HEK293 (cell line): Measurements from ENCODE around the gene NLGN1.
A peak's percentile ranks its signal among the peaks of the same experiment; 100 is the strongest.

Source experiments
- CTCF ChIA-PET: fragments of 350-600 bp; formaldehyde crosslinking; extraction: SDS; loops from one replicate; lab custom pipeline; 2021; ENCODE audit warnings: antibody characterized with exemption; lab: Yijun Ruan, JAX
- POLR2A ChIA-PET: fragments of 300-600 bp; formaldehyde crosslinking; extraction: SDS; loops from one replicate; lab custom pipeline; 2020; ENCODE audit warnings: antibody characterized with exemption, inconsistent platforms; lab: Yijun Ruan, JAX
- H3K27ac ChIP-seq: fragments of 200-500 bp; sonication (Bioruptor generic); 2 replicates; pipeline ENCODE4 v1.5.1; 2014; ENCODE audit warnings: low read depth, low read length, control low read depth, inconsistent platforms; ENCODE audit errors: extremely low read depth
- H3K36me3 ChIP-seq, 2 experiments: fragments of 200-500 bp in 1 of 2; sonication (Bioruptor generic) in 1 of 2; 1 replicate in 1 of 2; 2 replicates in 1 of 2; pipeline ENCODE4 v1.5.1; 2014 to 2017; ENCODE audit warnings: inconsistent platforms in 2 of 2, low read length in 2 of 2; ENCODE audit not compliant: control insufficient read depth in 2 of 2, insufficient read depth in 1 of 2
- H3K4me1 ChIP-seq: fragments of 200-500 bp; sonication (Bioruptor generic); 2 replicates; pipeline ENCODE4 v1.5.1; 2014; ENCODE audit warnings: mild to moderate bottlenecking, low read length, inconsistent platforms; ENCODE audit not compliant: control insufficient read depth, insufficient read depth
- H3K4me3 ChIP-seq: 2 replicates; pipeline ENCODE4 v1.5.1; 2011; ENCODE audit warnings: low read depth, mild to moderate bottlenecking, control low read depth, low read length, moderate library complexity
- H3K9me3 ChIP-seq: fragments of 200-500 bp; sonication (Bioruptor generic); 2 replicates; pipeline ENCODE4 v1.5.1; 2014; ENCODE audit warnings: low read depth, low read length, inconsistent platforms; ENCODE audit not compliant: control insufficient read depth, insufficient read depth
- KLF8 ChIP-seq: fragments of 450-650 bp; formaldehyde crosslinking; IDR thresholded peaks from 2 replicates; pipeline ENCODE4 v1.5.1; 2016; ENCODE audit warnings: missing biosample characterization, missing genetic modification characterization
- PRDM1 ChIP-seq: fragments of 450-650 bp; formaldehyde crosslinking; IDR thresholded peaks from 2 replicates; pipeline ENCODE4; 2016; ENCODE audit warnings: missing biosample characterization, missing genetic modification characterization
- PRDM2 ChIP-seq: fragments of 450-650 bp; formaldehyde crosslinking; IDR thresholded peaks from 2 replicates; pipeline ENCODE4 v1.5.1; 2016; ENCODE audit warnings: missing biosample characterization, missing genetic modification characterization, borderline replicate concordance
- TRIM28 ChIP-seq: IDR thresholded peaks from 2 replicates; pipeline ENCODE4 v1.6.1; 2011; ENCODE audit warnings: low read length, control low read depth, borderline replicate concordance
- ZNF112 ChIP-seq: fragments of 450-650 bp; formaldehyde crosslinking; IDR thresholded peaks from 2 replicates; pipeline ENCODE4 v1.5.0; 2017; ENCODE audit warnings: missing biosample characterization, missing genetic modification characterization
- ZNF146 ChIP-seq: fragments of 450-650 bp; formaldehyde crosslinking; IDR thresholded peaks from 2 replicates; pipeline ENCODE4 v1.5.1; 2016; ENCODE audit warnings: missing biosample characterization, missing genetic modification characterization
- ZNF184 ChIP-seq: fragments of 450-650 bp; IDR thresholded peaks from 2 replicates; pipeline ENCODE4 v1.5.1; 2018; ENCODE audit warnings: missing biosample characterization, mild to moderate bottlenecking, missing genetic modification characterization
- ZNF239 ChIP-seq: fragments of 450-650 bp; formaldehyde crosslinking; IDR thresholded peaks from 2 replicates; pipeline ENCODE4 v1.5.1; 2016; ENCODE audit warnings: missing biosample characterization, missing genetic modification characterization
- ZNF292 ChIP-seq: fragments of 450-650 bp; formaldehyde crosslinking; IDR thresholded peaks from 2 replicates; pipeline ENCODE4 v1.5.1; 2016; ENCODE audit warnings: low read depth, missing biosample characterization, missing genetic modification characterization, borderline replicate concordance
- ZNF350 ChIP-seq: fragments of 450-650 bp; formaldehyde crosslinking; IDR thresholded peaks from 2 replicates; pipeline ENCODE4 v1.5.0; 2017; ENCODE audit warnings: missing biosample characterization, mild to moderate bottlenecking, missing genetic modification characterization
- ZNF398 ChIP-seq: fragments of 450-650 bp; formaldehyde crosslinking; IDR thresholded peaks from 2 replicates; pipeline ENCODE4 v1.5.1; 2017; ENCODE audit warnings: missing biosample characterization, missing genetic modification characterization
- ZNF514 ChIP-seq: fragments of 450-650 bp; formaldehyde crosslinking; IDR thresholded peaks from 2 replicates; pipeline ENCODE4 v1.5.1; 2016; ENCODE audit warnings: missing biosample characterization, missing genetic modification characterization
- ZNF544 ChIP-seq: fragments of 450-650 bp; formaldehyde crosslinking; IDR thresholded peaks from 2 replicates; pipeline ENCODE4 v1.5.0; 2017; ENCODE audit warnings: missing biosample characterization, missing genetic modification characterization
- ZNF548 ChIP-seq: fragments of 450-650 bp; formaldehyde crosslinking; IDR thresholded peaks from 2 replicates; pipeline ENCODE4 v1.5.1; 2016; ENCODE audit warnings: missing biosample characterization, missing genetic modification characterization
- ZNF560 ChIP-seq: fragments of 450-650 bp; formaldehyde crosslinking; IDR thresholded peaks from 2 replicates; pipeline ENCODE4 v1.5.1; 2017; ENCODE audit warnings: missing biosample characterization, missing genetic modification characterization, borderline replicate concordance
- ZNF621 ChIP-seq: fragments of 450-650 bp; formaldehyde crosslinking; IDR thresholded peaks from 2 replicates; pipeline ENCODE4 v1.5.1; 2017; ENCODE audit warnings: missing biosample characterization, missing genetic modification characterization
- ZNF624 ChIP-seq: fragments of 450-650 bp; formaldehyde crosslinking; IDR thresholded peaks from 2 replicates; pipeline ENCODE4 v1.5.1; 2017; ENCODE audit warnings: missing biosample characterization, missing genetic modification characterization
- ZSCAN30 ChIP-seq: fragments of 450-650 bp; IDR thresholded peaks from 2 replicates; pipeline ENCODE4 v1.5.1; 2018; ENCODE audit warnings: missing biosample characterization, mild to moderate bottlenecking, missing genetic modification characterization, moderate library complexity
- TF ChIP-seq, protein P1 (sequence below): fragments of 450-650 bp; formaldehyde crosslinking; IDR thresholded peaks from 2 replicates; pipeline ENCODE4 v1.5.1; 2016; ENCODE audit warnings: missing biosample characterization, missing genetic modification characterization

Gene NLGN1

GRCh38 chr3:173893066-173893465 lies 495.5 kb downstream of the NLGN1 start (continued):
- TF ChIP-seq PRDM2 (tag by site-specific recombination) = no peak

GRCh38 chr3:173893835-173894234 lies 496.3 kb downstream of the NLGN1 start:
- POLR2A ChIA-PET = no interaction called here
- Histone ChIP-seq H3K4me3 (no peak overlapping the region), H3K4me1 (no peaks in the 10 kb centered on the region), H3K36me3 (no peaks in the 10 kb centered on the region), H3K27ac (no peak overlapping the region), H3K9me3 (no peaks in the 10 kb centered on the region)
- TF ChIP-seq PRDM1 (tag by site-specific recombination) = peak; percentile 65
- TF ChIP-seq ZNF548 (tag by site-specific recombination) = no peak
- TF ChIP-seq ZSCAN30 = no peak
- no peak for TF ChIP-seq ZNF350
- TF ChIP-seq, protein P1, sequence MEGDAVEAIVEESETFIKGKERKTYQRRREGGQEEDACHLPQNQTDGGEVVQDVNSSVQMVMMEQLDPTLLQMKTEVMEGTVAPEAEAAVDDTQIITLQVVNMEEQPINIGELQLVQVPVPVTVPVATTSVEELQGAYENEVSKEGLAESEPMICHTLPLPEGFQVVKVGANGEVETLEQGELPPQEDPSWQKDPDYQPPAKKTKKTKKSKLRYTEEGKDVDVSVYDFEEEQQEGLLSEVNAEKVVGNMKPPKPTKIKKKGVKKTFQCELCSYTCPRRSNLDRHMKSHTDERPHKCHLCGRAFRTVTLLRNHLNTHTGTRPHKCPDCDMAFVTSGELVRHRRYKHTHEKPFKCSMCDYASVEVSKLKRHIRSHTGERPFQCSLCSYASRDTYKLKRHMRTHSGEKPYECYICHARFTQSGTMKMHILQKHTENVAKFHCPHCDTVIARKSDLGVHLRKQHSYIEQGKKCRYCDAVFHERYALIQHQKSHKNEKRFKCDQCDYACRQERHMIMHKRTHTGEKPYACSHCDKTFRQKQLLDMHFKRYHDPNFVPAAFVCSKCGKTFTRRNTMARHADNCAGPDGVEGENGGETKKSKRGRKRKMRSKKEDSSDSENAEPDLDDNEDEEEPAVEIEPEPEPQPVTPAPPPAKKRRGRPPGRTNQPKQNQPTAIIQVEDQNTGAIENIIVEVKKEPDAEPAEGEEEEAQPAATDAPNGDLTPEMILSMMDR (tag by site-specific recombination) = no peak
- CTCF ChIA-PET = no interaction called here

DNA sequence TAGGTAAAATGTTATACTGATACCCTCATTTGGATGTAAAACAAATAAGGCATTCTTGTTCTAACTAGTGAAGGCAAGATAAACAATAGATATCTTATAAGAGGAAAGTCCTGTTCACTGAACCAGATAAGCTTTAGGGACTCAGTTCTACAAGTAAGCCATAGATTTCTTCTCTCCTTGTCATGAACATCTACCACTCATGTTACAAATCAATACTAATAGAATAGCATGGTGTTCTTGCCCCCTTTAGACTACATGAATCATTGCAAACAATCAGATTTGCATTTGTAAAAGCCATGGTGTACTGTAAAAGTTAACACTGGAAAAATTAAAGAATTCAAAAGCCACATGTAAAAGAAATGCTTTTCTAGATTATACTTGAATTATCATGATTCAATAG lies 500.1 kb downstream of the NLGN1 start:
- POLR2A ChIA-PET = no interaction called here
- CTCF ChIA-PET = interaction anchor here (0.6 kb wide), 1 partner anchor 10 kb away, joined by 3 read pairs; no protein-coding TSS in a partner anchor
- TF ChIP-seq ZNF544 = no peak
- TF ChIP-seq ZNF624 (tag by site-specific recombination) = no peak
- no peak for TF ChIP-seq ZNF621 (tag by site-specific recombination)
- TF ChIP-seq ZNF184 = no peak
- no peak for TF ChIP-seq ZNF292 (tag by site-specific recombination)
- no peak for TF ChIP-seq ZNF239 (tag by site-specific recombination)
- no peak for TF ChIP-seq ZNF112 (tag by site-specific recombination)
- TF ChIP-seq ZNF146 (tag by site-specific recombination) = no peak
- no peak for TF ChIP-seq TRIM28
- TF ChIP-seq KLF8 (tag by site-specific recombination) = no peak
- no peak for TF ChIP-seq ZNF398 (tag by site-specific recombination)
- no peak for TF ChIP-seq ZNF514 (tag by site-specific recombination)
- no peak for TF ChIP-seq ZNF560 (tag by site-specific recombination)

More for the DNA sequence above, 500.1 kb downstream of the NLGN1 start:
- no peaks in the 10 kb centered on the region for H3K9me3 ChIP-seq
- no peak overlapping the region for H3K27ac ChIP-seq
- H3K4me1 ChIP-seq = no peaks in the 10 kb centered on the region
- H3K36me3 ChIP-seq = no peaks in the 10 kb centered on the region
- no peak overlapping the region for H3K4me3 ChIP-seq
